SU-DHL-6 (cell line): ENCODE data around the gene LGSN.
"Not testable (repeated sequence)": the region's sequence is repeated elsewhere in the genome, so short reads cannot be mapped to it uniquely, and the experiment has no call there.

Experiments used
- H2AFZ ChIP-seq: fragments of 200-600 bp; sonication (generic); 2 replicates; pipeline ENCODE4 v1.6.1; 2014; ENCODE audit warnings: low read depth, mild to moderate bottlenecking, moderate library complexity, mixed read lengths, antibody characterized with exemption, low read length; ENCODE audit not compliant: severe bottlenecking
- H3F3A ChIP-seq: fragments of 200-600 bp; shearing (Covaris generic); 2 replicates; pipeline ENCODE4 v1.6.0; 2016; ENCODE audit warnings: antibody characterized with exemption, mild to moderate bottlenecking; ENCODE audit not compliant: insufficient read depth
- H3K27ac ChIP-seq: fragments of 200-600 bp; sonication (generic); 2 replicates; pipeline ENCODE4 v1.5.1; 2016; ENCODE audit warnings: low read depth, mild to moderate bottlenecking, low read length, moderate library complexity, mixed read lengths
- H3K27me3 ChIP-seq: fragments of 200-600 bp; sonication (generic), shearing (Covaris generic); 2 replicates; pipeline ENCODE4 v1.6.0; 2014; ENCODE audit warnings: mild to moderate bottlenecking, low read length
- H3K36me3 ChIP-seq: fragments of 200-600 bp; sonication (generic); 2 replicates; pipeline ENCODE4 v1.6.1; 2014; ENCODE audit warnings: mild to moderate bottlenecking, low read length, mixed read lengths
- H3K4me2 ChIP-seq: fragments of 300-600, 200-600 bp; shearing (Covaris generic), sonication (generic); 2 replicates; pipeline ENCODE4 v1.6.0; 2014; ENCODE audit warnings: low read length, low read depth, mild to moderate bottlenecking; ENCODE audit not compliant: poor library complexity, severe bottlenecking
- H3K4me3 ChIP-seq: fragments of 200-600 bp; sonication (generic); 2 replicates; pipeline ENCODE4 v1.5.1; 2014; ENCODE audit warnings: antibody characterized with exemption, low read length, mild to moderate bottlenecking, mixed read lengths; ENCODE audit not compliant: insufficient read depth, poor library complexity, severe bottlenecking
- H3K79me2 ChIP-seq: fragments of 200-600 bp; sonication (generic); 2 replicates; pipeline ENCODE4 v1.6.1; 2014; ENCODE audit warnings: mild to moderate bottlenecking, low read length, moderate library complexity; ENCODE audit not compliant: insufficient read depth
- H3K9ac ChIP-seq: fragments of 200-600 bp; sonication (generic); 2 replicates; pipeline ENCODE4 v1.7.0; 2014; ENCODE audit warnings: mild to moderate bottlenecking, low read length
- H3K9me2 ChIP-seq: fragments of 200-600 bp; sonication (generic); replicated peaks from 2 replicates; pipeline ENCODE4 v1.6.1; 2014; ENCODE audit warnings: low read length; ENCODE audit not compliant: insufficient read depth
- H3K9me3 ChIP-seq: fragments of 200-600 bp; sonication (generic); 2 replicates; pipeline ENCODE4 v1.6.1; 2014; ENCODE audit warnings: low read length, mixed read lengths; ENCODE audit not compliant: insufficient read depth
- H4K20me1 ChIP-seq: fragments of 200-600 bp; sonication (generic); 2 replicates; pipeline ENCODE4 v1.6.1; 2014; ENCODE audit warnings: low read depth, mild to moderate bottlenecking, antibody characterized with exemption, low read length, moderate library complexity, mixed read lengths
- EZH2phosphoT487 ChIP-seq: fragments of 200-600 bp; sonication (generic), shearing (Covaris generic); conservative IDR thresholded peaks from 2 replicates; pipeline ENCODE4 v1.6.1; 2018; ENCODE audit warnings: mild to moderate bottlenecking, antibody characterized with exemption, low read length, moderate library complexity, mixed read lengths
- TF ChIP-seq, protein P1 (sequence below): fragments of 200-600 bp; sonication (generic); IDR thresholded peaks from one replicate; pipeline ENCODE4 v1.5.1; 2017; ENCODE audit warnings: antibody characterized with exemption, mild to moderate bottlenecking, low read length, moderate library complexity; ENCODE audit not compliant: insufficient read depth, poor library complexity, severe bottlenecking

The LGSN gene

GRCh38 chr6:63346217-63346835 is 26.5 kb upstream of the LGSN start:
- no peaks in the 10 kb centered on the region for H3K36me3 ChIP-seq
- H3K9me2 ChIP-seq = no peaks in the 10 kb centered on the region
- no peak overlapping the region for H3K27ac ChIP-seq

GRCh38 chr6:63340351-63340750 is 20.6 kb upstream of the LGSN start:
- no peaks in the 10 kb centered on the region for H3K9me3 ChIP-seq
- H3K79me2 ChIP-seq = no peaks in the 10 kb centered on the region
- no peaks in the 10 kb centered on the region for H3K9me2 ChIP-seq
- H3K9ac ChIP-seq = no peak overlapping the region
- H3K27ac ChIP-seq = no peak overlapping the region
- no peaks in the 10 kb centered on the region for H3K36me3 ChIP-seq
- no peaks in the 10 kb centered on the region for H3F3A ChIP-seq
- no peak overlapping the region for H3K4me3 ChIP-seq
- no peaks in the 10 kb centered on the region for H4K20me1 ChIP-seq
- no peak for TF ChIP-seq EZH2phosphoT487
- H3K27me3 ChIP-seq = no peaks in the 10 kb centered on the region
- H2AFZ ChIP-seq = no peak overlapping the region
- H3K4me2 ChIP-seq = no peak overlapping the region

More at GRCh38 chr6:63346217-63346835, 26.5 kb upstream of the LGSN start:
- Histone ChIP-seq H3K27me3 (no peaks in the 10 kb centered on the region), H2AFZ (no peak overlapping the region), H3K4me2 (no peak overlapping the region), H4K20me1 (no peaks in the 10 kb centered on the region), H3K79me2 (no peaks in the 10 kb centered on the region), H3K9me3 (no peaks in the 10 kb centered on the region), H3K9ac (no peak overlapping the region), H3K4me3 (no peak overlapping the region), H3F3A (no peaks in the 10 kb centered on the region)
- TF ChIP-seq, protein P1, sequence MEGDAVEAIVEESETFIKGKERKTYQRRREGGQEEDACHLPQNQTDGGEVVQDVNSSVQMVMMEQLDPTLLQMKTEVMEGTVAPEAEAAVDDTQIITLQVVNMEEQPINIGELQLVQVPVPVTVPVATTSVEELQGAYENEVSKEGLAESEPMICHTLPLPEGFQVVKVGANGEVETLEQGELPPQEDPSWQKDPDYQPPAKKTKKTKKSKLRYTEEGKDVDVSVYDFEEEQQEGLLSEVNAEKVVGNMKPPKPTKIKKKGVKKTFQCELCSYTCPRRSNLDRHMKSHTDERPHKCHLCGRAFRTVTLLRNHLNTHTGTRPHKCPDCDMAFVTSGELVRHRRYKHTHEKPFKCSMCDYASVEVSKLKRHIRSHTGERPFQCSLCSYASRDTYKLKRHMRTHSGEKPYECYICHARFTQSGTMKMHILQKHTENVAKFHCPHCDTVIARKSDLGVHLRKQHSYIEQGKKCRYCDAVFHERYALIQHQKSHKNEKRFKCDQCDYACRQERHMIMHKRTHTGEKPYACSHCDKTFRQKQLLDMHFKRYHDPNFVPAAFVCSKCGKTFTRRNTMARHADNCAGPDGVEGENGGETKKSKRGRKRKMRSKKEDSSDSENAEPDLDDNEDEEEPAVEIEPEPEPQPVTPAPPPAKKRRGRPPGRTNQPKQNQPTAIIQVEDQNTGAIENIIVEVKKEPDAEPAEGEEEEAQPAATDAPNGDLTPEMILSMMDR = no peak
- no peak for TF ChIP-seq EZH2phosphoT487

DNA sequence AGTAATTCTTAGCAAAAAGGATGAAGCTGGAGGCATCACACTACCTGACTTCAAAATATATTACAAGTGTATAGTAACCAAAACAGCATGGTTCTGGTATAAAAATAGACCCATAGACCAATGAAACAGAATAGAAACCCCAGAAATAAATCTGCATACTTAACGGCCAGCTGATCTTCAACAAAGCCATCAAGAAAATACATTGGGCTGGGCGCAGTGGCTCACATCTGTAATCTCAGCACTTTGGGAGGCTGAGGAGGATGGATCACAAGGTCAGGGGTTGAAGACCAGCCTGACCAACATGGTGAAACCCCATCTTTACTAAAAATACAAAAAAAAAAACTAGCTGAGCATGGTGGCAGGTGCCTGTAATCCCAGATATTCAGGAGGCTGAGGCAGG is 14.9 kb upstream of the LGSN start:
- H3K4me3 ChIP-seq, H2AFZ ChIP-seq, H3K4me2 ChIP-seq, H3K79me2 ChIP-seq, H3K27me3 ChIP-seq, H4K20me1 ChIP-seq, H3K36me3 ChIP-seq, H3F3A ChIP-seq, H3K9me2 ChIP-seq, H3K9me3 ChIP-seq, H3K9ac ChIP-seq, H3K27ac ChIP-seq: not testable (repeated sequence)

DNA sequence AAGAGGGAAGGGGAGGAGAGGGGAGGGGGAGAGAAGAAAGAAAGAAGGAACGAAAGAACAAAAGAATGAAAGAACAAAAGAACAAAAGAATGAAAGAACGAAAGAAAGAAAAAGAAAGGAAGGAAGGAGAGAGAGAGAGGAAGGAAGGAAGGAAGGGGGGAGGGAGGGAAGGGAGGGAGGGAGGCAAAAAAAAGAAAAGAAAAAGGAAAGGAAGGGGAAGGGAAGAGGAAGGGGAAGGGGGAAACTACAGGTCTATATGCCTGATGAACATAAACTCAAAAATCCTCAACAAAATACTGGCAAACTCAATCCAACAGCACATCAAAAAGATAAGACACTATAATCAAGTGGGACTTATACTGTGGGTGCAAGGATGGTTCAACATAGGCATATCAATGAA is 13.7 kb upstream of the LGSN start:
- H3K27me3 ChIP-seq = no peaks in the 10 kb centered on the region
- H3K36me3 ChIP-seq = no peaks in the 10 kb centered on the region
- H3K79me2 ChIP-seq = no peaks in the 10 kb centered on the region
- no peak overlapping the region for H3K9ac ChIP-seq
- H3K9me3 ChIP-seq = no peaks in the 10 kb centered on the region
- H3K27ac ChIP-seq = no peak overlapping the region
- H3K9me2 ChIP-seq = no peaks in the 10 kb centered on the region
- H4K20me1 ChIP-seq = no peaks in the 10 kb centered on the region
- TF ChIP-seq EZH2phosphoT487 = no peak
- TF ChIP-seq, protein P1 = no peak
- H3K4me3 ChIP-seq = no peak overlapping the region
- H3F3A ChIP-seq = no peaks in the 10 kb centered on the region
- H3K4me2 ChIP-seq = no peak overlapping the region
- H2AFZ ChIP-seq = no peak overlapping the region

GRCh38 chr6:63326630-63327029 is 6.8 kb upstream of the LGSN start:
- not testable (repeated sequence) for H3F3A ChIP-seq, H3K9me2 ChIP-seq, H3K79me2 ChIP-seq, H4K20me1 ChIP-seq, H3K36me3 ChIP-seq, H2AFZ ChIP-seq, H3K9me3 ChIP-seq, H3K4me2 ChIP-seq, H3K9ac ChIP-seq, H3K27ac ChIP-seq, H3K4me3 ChIP-seq, H3K27me3 ChIP-seq
